GM20000 (cell line): ENCODE data around the gene BAIAP2.

ENCODE experiments used
- DNase-seq: peaks from one replicate; pipeline ENCODE4 v3.0.0; 2012; ENCODE audit warnings: low spot score
- CTCF ChIP-seq: IDR thresholded peaks from 2 replicates; pipeline ENCODE4 v1.5.1; 2012; ENCODE audit warnings: mild to moderate bottlenecking, control low read depth; ENCODE audit errors: extremely low read depth, missing control alignments

The BAIAP2 gene

GRCh38 chr17:81043725-81044427, 8.9 kb downstream of the BAIAP2 start:
- no peak for TF ChIP-seq CTCF
- no peak for DNase-seq

GRCh38 chr17:81044428-81044763, 9.4 kb downstream of the BAIAP2 start:
- no peak for TF ChIP-seq CTCF
- no peak for DNase-seq

- TF ChIP-seq CTCF: no peak
- DNase-seq: no peak
Measured at GRCh38 chr17:81044764-81045589, 10.0 kb downstream of the BAIAP2 start.

GRCh38 chr17:81045590-81046095, 10.7 kb downstream of the BAIAP2 start:
- TF ChIP-seq CTCF: no peak
- no peak for DNase-seq

- no peak for TF ChIP-seq CTCF
- DNase-seq: no peak
Measured at GRCh38 chr17:81046132-81046769, 11.3 kb downstream of the BAIAP2 start.

GRCh38 chr17:81046770-81047359, 11.9 kb downstream of the BAIAP2 start:
- no peak for TF ChIP-seq CTCF
- no peak for DNase-seq
